Measurements from ENCODE around the gene RPL26. TPM values are rescaled to one million over a fixed set of nuclear protein-coding genes. Genes with fewer than 3 reads are reported as not detected.

RPL26 gene
- total RNA-seq, 6 experiments from 2014 or later = 467 to 1,753 (median 509) TPM

- DNase-seq = no peak
- H3K4me1 ChIP-seq = no peaks in the 10 kb centered on the region
- H3K36me3 ChIP-seq = no peaks in the 10 kb centered on the region
- no peak overlapping the region for H3K27ac ChIP-seq
- ATAC-seq = no peak
- H3K27me3 ChIP-seq = no peaks in the 10 kb centered on the region
- H3K4me3 ChIP-seq = no peak overlapping the region
- TF ChIP-seq CTCF (IDR thresholded peaks at IDR 0.05) (no peak), POLR2A (IDR thresholded peaks at IDR 0.05) (no peak)
- WGBS (ENCODE audit: insufficient coverage, low coverage, low lambda C conversion rate, missing lambda C conversion rate) = 76% methylated on average over 6 of the region's 18 CpGs
- H3K9me3 ChIP-seq = no peaks in the 10 kb centered on the region
- intact Hi-C loops (cut with DNase I) = loop anchor here in 1 of 2 donors (10.0 kb wide), 1 partner anchor 363 kb away; the partner anchor contains the start of gene SPDYE4
Observed at GRCh38 chr17:8392274-8392673, 9.3 kb upstream of the RPL26 start.

DNA sequence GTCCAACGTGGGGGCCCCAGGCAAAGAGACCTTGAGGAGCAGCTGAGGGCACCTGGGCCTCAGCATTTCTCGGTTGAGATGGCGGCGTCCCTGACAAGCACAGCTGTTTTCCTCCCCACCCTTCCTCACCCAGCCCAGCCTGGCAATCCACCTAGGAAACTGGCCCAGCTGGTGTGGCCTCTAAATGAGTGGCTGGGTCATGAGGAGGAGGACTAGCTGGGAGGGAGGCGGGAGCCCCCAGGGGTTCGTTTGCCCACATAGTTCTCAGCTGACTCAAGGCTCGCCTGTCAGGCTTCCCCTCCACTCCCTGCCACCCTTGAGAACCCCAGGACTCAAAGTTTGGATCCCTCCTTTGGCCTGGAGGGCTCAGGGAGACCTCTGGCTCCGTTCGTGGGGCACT, 8.7 kb upstream of the RPL26 start:
- Histone ChIP-seq H3K9me3 (no peaks in the 10 kb centered on the region), H3K27me3 (no peaks in the 10 kb centered on the region), H3K36me3 (no peaks in the 10 kb centered on the region), H3K4me1 (no peaks in the 10 kb centered on the region), H3K27ac (no peak overlapping the region), H3K4me3 (no peak overlapping the region)
- DNase-seq = no peak
- no peak for ATAC-seq
- no peak for TF ChIP-seq CTCF (IDR thresholded peaks at IDR 0.05)
- no peak for TF ChIP-seq POLR2A (IDR thresholded peaks at IDR 0.05)
- 42% methylated on average over 2 of the region's 9 CpGs for WGBS (ENCODE audit: insufficient coverage, low coverage, low lambda C conversion rate, missing lambda C conversion rate)
- intact Hi-C loops (cut with DNase I) = loop anchor here in 1 of 2 donors (10.0 kb wide), 1 partner anchor 363 kb away; the partner anchor contains the start of gene SPDYE4

DNA sequence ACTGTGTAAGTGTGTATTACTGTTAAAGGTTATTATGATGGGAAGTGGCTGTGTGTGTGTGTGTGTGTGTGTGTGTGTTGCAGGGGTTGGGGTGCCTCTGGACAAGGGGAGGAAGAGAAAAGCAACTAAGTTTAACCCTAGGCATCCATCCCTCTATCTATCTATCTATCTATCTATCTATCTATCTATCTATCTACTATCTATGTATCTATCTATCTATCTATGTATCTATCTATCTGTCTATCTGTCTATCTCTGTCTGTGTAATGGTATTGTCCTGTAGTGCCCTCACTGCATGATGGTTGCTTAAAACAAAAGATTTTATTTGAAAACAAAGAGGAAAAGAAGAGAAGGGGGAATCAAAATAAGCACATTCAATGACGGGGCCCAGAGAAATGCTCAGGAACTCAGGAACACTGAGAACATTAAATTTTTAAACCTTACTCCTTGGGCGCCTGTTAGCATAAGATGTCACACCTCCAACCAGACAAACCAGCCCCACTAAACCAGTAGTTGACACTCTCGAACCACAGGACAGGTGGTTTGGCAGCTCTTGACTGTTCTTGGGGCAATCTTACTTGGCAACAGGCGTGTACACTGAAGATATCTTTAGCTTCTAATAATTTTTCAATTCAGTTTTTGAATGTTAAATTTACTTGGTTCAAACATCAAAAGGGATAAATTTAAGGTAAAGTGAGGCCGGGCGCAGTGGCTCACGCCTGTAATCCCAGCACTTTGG, 5.1 kb upstream of the RPL26 start:
- H3K4me3 ChIP-seq = no peak overlapping the region
- H3K36me3 ChIP-seq = no peaks in the 10 kb centered on the region
- DNase-seq (no peak), ATAC-seq (no peak)
- intact Hi-C loops (cut with DNase I) = no loop called here
- WGBS (ENCODE audit: insufficient coverage, low coverage, low lambda C conversion rate, missing lambda C conversion rate) = 89% methylated on average over 7 of the region's 7 CpGs
- H3K4me1 ChIP-seq = peaks cover 0 to 8% (median 0%) of the 10 kb centered on the region in 4 donors
- H3K27me3 ChIP-seq = no peaks in the 10 kb centered on the region
- no peaks in the 10 kb centered on the region for H3K9me3 ChIP-seq
- no peak overlapping the region for H3K27ac ChIP-seq
- TF ChIP-seq POLR2A (IDR thresholded peaks at IDR 0.05) = no peak
- no peak for TF ChIP-seq CTCF (IDR thresholded peaks at IDR 0.05)

DNA sequence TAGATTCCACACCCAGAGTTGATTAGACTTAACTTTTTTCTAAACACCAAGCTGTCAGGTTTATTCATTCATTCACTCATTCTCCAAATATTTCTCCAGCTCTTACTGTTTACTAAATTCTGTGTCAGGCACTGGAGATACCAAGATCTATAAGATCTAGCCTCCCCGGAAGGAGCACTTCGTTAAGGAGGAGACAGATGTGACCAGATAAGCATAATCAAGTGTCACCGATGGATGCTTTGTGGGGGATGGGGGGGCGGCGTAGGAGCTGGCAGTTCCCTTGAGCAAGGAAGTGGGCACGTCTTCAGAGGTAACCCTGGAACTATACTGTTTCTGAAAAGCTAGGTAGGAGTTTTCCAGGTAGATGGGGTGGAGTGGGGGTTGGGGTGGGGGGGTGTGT, 3.8 kb upstream of the RPL26 start:
- Histone ChIP-seq H3K36me3 (no peaks in the 10 kb centered on the region), H3K27me3 (no peaks in the 10 kb centered on the region), H3K4me3 (no peak overlapping the region), H3K27ac (no peak overlapping the region), H3K9me3 (no peaks in the 10 kb centered on the region), H3K4me1 (peaks cover 0 to 14% (median 1%) of the 10 kb centered on the region in 4 donors)
- intact Hi-C loops (cut with DNase I) = no loop called here
- 66% methylated on average over 6 of the region's 6 CpGs for WGBS (ENCODE audit: insufficient coverage, low coverage, low lambda C conversion rate, missing lambda C conversion rate)
- TF ChIP-seq CTCF (IDR thresholded peaks at IDR 0.05) (no peak), POLR2A (IDR thresholded peaks at IDR 0.05) (no peak)
- ATAC-seq (no peak), DNase-seq (no peak)

All from right lobe of liver (tissue), 6 donors.